Inflammatory macrophage (primary cell): Measurements from ENCODE around the gene P2RY14.

Source experiments
- DNase-seq, 2 donors: peaks; one replicate each; pipeline ENCODE4 v3.0.0-alpha.2; 2020 to 2022
- total RNA-seq, 18 experiments: gene quantifications; one replicate each; lab custom pipeline; 2026; ENCODE audit warnings: mixed read lengths in 6 of 18, inconsistent platforms in 2 of 18; lab: John Stamatoyannopoulos, UW

The P2RY14 gene
- total RNA-seq = 0 to 12.5 (median 0.69) reads per million in 18 experiments

DNA sequence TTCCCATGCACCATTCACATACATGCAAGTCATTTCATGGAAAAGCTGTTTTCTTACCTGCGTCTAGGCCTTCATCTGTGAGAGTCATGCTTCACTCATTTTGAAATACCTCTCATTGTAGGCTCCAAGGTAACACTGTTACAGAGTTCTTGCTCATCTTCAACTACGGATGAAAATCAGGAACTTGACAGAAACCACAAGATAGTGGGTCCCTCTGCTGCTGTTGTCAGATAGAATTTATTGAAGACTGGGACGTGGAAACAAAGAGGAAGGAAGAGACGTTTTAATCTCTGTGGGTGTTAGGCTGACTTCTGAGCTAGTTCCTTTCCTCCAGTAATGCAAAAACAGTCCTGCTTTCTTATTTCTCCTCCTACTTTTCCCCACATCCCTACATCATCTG is at the start of gene P2RY14:
Gene P2RY14 (minus strand): TSS at position 313 of the 400 bp plus-strand sequence. CDS start 64,226 bp downstream, outside the sequence.
- DNase-seq = peak; percentile 74 to 86

- DNase-seq = peak in 1 of 2 donors; percentile 50
Measured at GRCh38 chr3:151327571-151328198, 49.3 kb upstream of the P2RY14 start.

GRCh38 chr3:151322511-151322910 is 44.2 kb upstream of the P2RY14 start:
- DNase-seq = peak; percentile 54 to 66

- DNase-seq = peak in 1 of 2 donors; percentile 50
Measured at GRCh38 chr3:151321526-151321925, 43.2 kb upstream of the P2RY14 start.

GRCh38 chr3:151320131-151320530 is 41.8 kb upstream of the P2RY14 start:
- no peak for DNase-seq

- DNase-seq = no peak
Measured at GRCh38 chr3:151319628-151320027, 41.3 kb upstream of the P2RY14 start.

- peak; percentile 66 to 89 for DNase-seq
Measured at GRCh38 chr3:151318991-151319390, 40.6 kb upstream of the P2RY14 start.

DNA sequence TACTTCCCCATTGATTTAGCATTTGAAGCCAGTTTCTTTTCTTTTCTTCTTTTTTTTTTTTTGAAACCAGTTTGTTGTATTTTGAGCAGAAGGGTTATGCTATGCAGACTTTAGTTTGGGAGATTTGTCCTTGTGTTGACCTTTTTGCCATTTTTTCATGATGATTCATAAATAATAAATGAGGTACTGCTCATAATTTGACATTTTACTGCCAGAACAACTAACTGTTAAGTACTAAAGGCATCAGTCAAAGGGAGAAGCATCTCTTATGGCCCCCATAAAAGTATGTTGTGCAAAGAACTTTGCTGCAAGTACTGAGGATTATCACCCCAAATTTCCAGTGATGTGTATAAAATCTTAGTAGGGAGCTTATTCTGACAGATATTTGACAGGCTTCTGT is 40.0 kb upstream of the P2RY14 start:
- no peak for DNase-seq

- no peak for DNase-seq
Measured at GRCh38 chr3:151316267-151316991, 38.1 kb upstream of the P2RY14 start, which contains the start of gene GPR87. TSS of gene GPR87 (minus strand) at chr3:151316820. CDS start at chr3:151300100, 16,720 bp downstream.

GRCh38 chr3:151315846-151316245 is 37.5 kb upstream of the P2RY14 start:
- DNase-seq = no peak

- DNase-seq = no peak
Measured at GRCh38 chr3:151315136-151315535, 36.8 kb upstream of the P2RY14 start.

- DNase-seq = no peak
Measured at GRCh38 chr3:151314593-151314992, 36.3 kb upstream of the P2RY14 start.

GRCh38 chr3:151314137-151314536 is 35.8 kb upstream of the P2RY14 start:
- DNase-seq = no peak

- DNase-seq = no peak
Measured at GRCh38 chr3:151312972-151313371, 34.6 kb upstream of the P2RY14 start.

GRCh38 chr3:151309566-151309965 is 31.2 kb upstream of the P2RY14 start:
- DNase-seq = no peak

DNA sequence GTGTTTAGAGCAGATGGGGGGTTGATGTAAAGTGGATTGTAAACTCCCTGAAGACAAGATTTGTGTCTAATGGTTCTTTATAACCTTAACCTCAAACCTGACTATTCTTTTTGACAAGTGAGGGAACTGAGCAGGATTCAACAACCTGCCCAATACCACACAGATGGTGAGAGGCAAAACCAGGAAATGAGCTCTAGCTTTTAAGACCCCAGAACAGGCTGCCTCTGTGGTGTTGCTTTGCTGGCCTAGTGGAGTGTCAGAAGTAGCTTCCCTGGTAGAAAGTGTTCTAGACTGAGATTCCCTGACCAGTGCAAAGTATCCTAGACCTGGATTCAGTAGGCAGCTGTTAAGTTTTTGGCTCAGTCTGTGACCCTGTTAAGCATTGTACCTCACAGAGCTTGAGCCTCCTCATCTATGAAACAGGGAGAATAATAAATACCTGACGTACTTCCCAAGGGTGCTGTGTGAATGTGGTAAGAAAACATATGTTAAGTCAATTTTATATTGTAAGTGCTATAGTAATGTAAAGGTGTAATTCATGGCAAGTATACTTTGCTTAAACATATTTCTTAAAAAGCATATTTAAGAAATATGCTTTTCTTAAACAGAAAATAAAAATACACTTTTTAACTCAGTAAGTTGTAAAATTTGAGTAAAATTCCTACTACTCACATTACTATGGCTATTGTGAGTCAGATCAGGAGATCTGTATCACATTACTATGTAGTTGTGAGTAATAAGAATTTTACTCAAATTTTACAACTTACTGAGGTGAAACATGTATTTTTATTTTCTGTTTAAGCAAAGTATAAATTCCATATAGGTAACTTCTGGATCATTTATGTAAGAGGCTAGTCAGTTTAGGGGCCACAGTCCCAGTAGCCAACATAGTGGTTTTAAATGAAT is 29.5 kb upstream of the P2RY14 start:
- DNase-seq = no peak

- DNase-seq = no peak
Measured at GRCh38 chr3:151307131-151307530, 28.8 kb upstream of the P2RY14 start.

DNA sequence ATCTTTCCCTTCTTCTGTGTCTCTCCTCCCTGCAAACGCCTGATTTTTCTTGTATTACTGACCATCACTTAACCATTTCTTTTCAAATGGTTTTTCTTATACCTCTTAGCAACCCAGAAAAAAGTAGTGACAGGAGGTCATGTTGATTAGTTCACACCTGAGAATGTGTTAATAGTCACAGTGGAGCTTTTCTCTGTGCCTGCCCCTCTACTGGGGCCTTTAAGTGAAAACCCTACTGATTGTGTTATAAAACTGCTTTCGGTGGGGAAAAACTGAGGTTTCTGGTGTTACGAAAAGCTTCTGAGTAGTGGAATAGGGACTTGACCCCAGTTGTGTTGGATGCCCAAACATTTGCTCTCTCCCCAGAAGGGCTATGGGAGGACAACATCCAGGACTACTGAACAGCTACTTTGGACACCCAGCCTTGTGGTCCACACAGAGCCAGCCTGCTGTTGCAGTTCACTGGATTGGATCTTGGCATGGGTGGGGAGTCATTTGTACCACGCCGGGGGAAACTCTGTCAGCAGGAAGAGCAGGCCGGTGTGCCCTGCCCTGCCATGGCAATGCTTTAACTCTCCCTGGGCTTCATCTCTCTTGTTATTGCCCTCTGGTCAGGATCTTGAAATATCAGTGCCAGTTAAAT is 27.9 kb upstream of the P2RY14 start:
- no peak for DNase-seq

DNA sequence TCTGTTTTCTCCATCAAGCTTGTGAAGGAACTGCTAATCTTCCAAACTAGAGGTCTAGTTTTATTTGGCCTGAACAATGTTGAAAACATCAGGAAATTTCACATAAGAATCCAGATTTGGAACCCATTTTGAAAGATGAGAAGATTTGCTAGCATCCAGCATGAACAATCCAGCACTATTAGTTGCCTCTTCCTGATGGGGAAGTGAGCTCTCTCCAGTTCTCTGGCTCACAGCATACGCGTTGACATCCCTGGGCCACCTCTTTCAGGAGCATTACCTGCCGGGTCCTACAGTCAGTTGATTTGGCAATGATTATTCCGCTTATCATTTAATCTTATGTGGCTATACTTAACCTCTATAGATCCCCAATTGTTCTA is 27.4 kb upstream of the P2RY14 start:
- DNase-seq = no peak

DNA sequence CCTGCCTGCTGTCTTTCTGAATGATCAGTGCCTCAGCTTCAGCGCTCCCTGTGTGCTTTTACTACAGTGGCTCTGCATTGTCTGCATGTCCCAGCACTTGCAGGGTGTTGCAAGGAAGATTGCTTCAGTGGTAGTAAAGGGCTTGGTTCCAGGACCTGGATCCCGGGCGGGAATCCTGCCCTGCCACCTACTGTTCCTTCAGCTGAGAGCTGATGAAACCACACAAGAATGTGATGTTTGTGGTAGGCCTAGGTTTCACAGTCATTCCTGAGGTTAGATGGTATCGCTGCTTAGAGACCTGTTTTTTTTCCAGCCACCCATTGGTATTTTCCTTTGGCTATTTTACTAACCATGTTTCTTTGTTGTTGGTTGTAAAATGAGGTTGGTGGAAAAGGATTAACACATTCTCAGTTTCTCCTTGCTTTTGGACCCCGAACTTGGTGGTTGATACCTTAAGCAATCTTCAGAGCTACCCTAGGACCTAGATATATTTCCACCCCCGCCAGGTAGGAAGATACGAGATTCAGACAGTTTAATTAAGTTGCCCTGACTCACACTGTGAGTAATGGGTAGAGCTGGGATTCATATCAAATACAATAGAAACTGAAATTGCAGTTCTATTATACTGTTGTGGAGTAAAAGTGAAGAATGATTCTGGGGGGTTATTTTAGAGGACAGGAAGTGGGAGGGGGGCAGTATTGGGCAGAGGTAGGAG is 26.9 kb upstream of the P2RY14 start:
- no peak for DNase-seq

DNA sequence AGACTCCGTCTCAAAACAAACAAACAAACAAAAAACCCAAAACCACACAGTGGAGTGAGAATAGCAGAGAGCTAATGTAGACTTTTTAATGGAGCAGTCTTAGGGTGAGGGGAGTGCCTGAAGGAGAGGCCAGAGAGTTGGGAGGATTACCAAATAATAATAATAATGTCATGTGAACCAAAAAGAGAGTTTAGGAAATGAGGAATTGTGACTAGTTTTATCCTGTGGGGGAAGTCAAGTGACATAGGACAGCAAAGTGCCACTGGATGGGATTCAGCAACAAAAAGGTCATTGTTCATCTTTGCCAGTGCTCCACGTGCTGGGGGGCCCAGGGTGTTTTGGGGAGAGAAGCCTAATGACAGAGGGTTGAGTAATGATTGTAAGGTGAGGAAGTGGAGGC is 25.4 kb upstream of the P2RY14 start:
- peak in 1 of 2 donors; percentile 50 for DNase-seq

DNA sequence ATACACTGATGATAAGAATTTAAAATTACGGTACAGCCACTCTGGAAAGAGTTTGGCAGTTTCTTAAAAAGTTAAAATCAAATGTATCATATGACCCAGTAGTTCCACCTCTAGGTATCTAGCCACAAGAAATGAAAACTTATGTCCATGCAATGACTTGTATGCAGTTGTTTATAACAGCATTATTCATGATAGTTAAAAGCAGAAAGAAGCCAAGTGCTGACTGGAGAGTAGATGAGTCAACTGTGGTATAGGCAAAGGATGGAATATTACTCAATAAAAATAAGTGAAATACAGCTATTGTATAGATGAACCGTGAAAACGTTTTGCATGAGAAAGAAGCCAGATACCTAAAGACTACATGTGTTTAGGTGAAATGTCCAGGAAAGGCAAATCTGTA is 23.4 kb upstream of the P2RY14 start:
- no peak for DNase-seq
